Left lung (tissue), 10 donors: ENCODE measurements around the gene TMEM256. TPM values are rescaled to one million over a fixed set of nuclear protein-coding genes. Genes with fewer than 3 reads are reported as not detected.

ENCODE experiments used
- ATAC-seq: fragments of 200-7000 bp; cut with Tn5 transposase; one replicate; pipeline ENCODE4 v1.9.1; 2020; ENCODE audit warnings: moderate library complexity
- DNase-seq, 4 donors: peaks; one replicate each; pipeline ENCODE4 v3.0.0-alpha.2; 2013 to 2020
- H3K27ac ChIP-seq, 2 donors: fragments of 200-600 bp; sonication (generic) in 1 of 2; one replicate each; pipeline versions ENCODE4 v1.5.0 to v1.8.0; 2020 to 2021
- H3K27me3 ChIP-seq, 2 donors: fragments of 200-600 bp; sonication (generic) in 1 of 2; one replicate each; pipeline versions ENCODE4 v1.5.0 to v1.8.0; 2020 to 2021
- H3K36me3 ChIP-seq, 2 donors: fragments of 200-600 bp; sonication (generic) in 1 of 2; one replicate each; pipeline versions ENCODE4 v1.5.0 to v1.8.0; 2020 to 2021
- H3K4me1 ChIP-seq, 2 donors: fragments of 200-600 bp; one replicate each; pipeline ENCODE4 v1.8.0; 2021
- H3K4me3 ChIP-seq, 2 donors: fragments of 200-600 bp; sonication (generic) in 1 of 2; one replicate each; pipeline versions ENCODE4 v1.5.0 to v1.8.0; 2020 to 2021; ENCODE audit warnings: mild to moderate bottlenecking in 1 of 2
- H3K9me3 ChIP-seq, 2 donors: fragments of 200-600 bp; sonication (generic) in 1 of 2; one replicate each; pipeline versions ENCODE4 v1.5.0 to v1.8.0; 2020 to 2021
- CTCF ChIP-seq, 2 donors: fragments of 200-600 bp; sonication (generic) in 1 of 2; IDR thresholded peaks; one replicate each; pipeline versions ENCODE4 v1.5.0 to v1.8.0; 2021; ENCODE audit warnings: antibody characterized with exemption in 2 of 2
- intact Hi-C, 2 donors: fragments of 100-400 bp; cut with DNase I; formaldehyde crosslinking; loops; one replicate each; pipeline versions ENCODE4 v1.11.2 to v1.14.2; 2022
- polyA plus RNA-seq, 6 donors: library from polyadenylated mRNA; unstranded; fragments of 120-200 nt; gene quantifications; one replicate each; pipeline ENCODE4 v1.2.1, GENCODE V29; 2013; ENCODE audit not compliant: insufficient read length in 6 of 6
- total RNA-seq, 2 donors: library from RNA; stranded (reverse); fragmentation: NEBNext Ultra II Directional; extraction: Animal tissue kit (Norgen Biotek cat#: 25700); gene quantifications; one replicate each; pipeline ENCODE4 v1.2.1, GENCODE V29; 2021
- donor health status: DM: no; HTN: yes; CAD: no.
- donor health status: DM: no; HTN: no; CAD: no.

The TMEM256 gene
- total and polyA plus RNA-seq, 8 donors = 50.7 to 75.7 (median 71.5) TPM

GRCh38 chr17:7426896-7427489, 23.1 kb upstream of the TMEM256 start:
- Histone ChIP-seq H3K27me3 (no peaks in the 10 kb centered on the region), H3K36me3 (no peaks in the 10 kb centered on the region), H3K27ac (no peak overlapping the region), H3K4me3 (no peak overlapping the region), H3K9me3 (no peaks in the 10 kb centered on the region), H3K4me1 (no peaks in the 10 kb centered on the region)
- DNase-seq (peak in 1 of 4 donors; percentile 41), ATAC-seq (no peak)
- TF ChIP-seq CTCF (IDR thresholded peaks at IDR 0.05) = no peak
- intact Hi-C loops = no loop called here

GRCh38 chr17:7426203-7426863, 22.4 kb upstream of the TMEM256 start:
- no peak for TF ChIP-seq CTCF (IDR thresholded peaks at IDR 0.05)
- ATAC-seq (no peak), DNase-seq (peak in 1 of 4 donors; percentile 65)
- Histone ChIP-seq H3K9me3 (no peaks in the 10 kb centered on the region), H3K27ac (no peak overlapping the region), H3K27me3 (no peaks in the 10 kb centered on the region), H3K4me1 (no peaks in the 10 kb centered on the region), H3K4me3 (no peak overlapping the region), H3K36me3 (no peaks in the 10 kb centered on the region)
- intact Hi-C loops = no loop called here

GRCh38 chr17:7425756-7426155, 21.9 kb upstream of the TMEM256 start:
- Histone ChIP-seq H3K4me3 (no peak overlapping the region), H3K4me1 (no peaks in the 10 kb centered on the region), H3K27me3 (no peaks in the 10 kb centered on the region), H3K27ac (no peak overlapping the region), H3K9me3 (no peaks in the 10 kb centered on the region), H3K36me3 (no peaks in the 10 kb centered on the region)
- TF ChIP-seq CTCF (IDR thresholded peaks at IDR 0.05) = no peak
- no peak for ATAC-seq
- peak in 1 of 4 donors; percentile 41 for DNase-seq
- intact Hi-C loops = no loop called here

DNA sequence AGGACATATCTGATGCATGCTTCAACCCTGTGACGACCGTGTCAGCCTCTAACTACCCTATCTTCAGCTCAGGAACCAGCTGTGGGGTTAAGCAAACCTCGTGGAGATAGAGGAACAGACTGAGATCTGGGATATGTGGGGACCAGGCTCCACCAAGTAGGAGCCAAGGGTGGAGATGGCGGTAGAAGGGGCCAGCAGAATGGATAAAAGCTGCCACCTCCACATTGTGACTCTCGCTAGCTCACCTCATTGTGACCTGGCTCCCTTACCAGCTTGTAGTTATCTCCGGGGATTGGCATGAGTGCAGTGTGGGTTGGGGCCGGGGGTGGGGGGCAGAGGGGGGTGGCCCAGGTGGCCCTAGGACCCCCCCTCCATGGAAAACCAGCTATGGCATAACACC, 21.4 kb upstream of the TMEM256 start, which contains the start of gene SPEM2:
TSS of gene SPEM2 (plus strand) at position 301 of the 400 bp plus-strand sequence. CDS start at position 374, 73 bp downstream.
- Histone ChIP-seq H3K9me3 (no peaks in the 10 kb centered on the region), H3K27ac (no peak within 1 kb of the TSS), H3K4me3 (no peak within 1 kb of the TSS), H3K36me3 (no peaks in the 10 kb centered on the region), H3K27me3 (no peaks in the 10 kb centered on the region), H3K4me1 (no peaks in the 10 kb centered on the region)
- no peak for DNase-seq
- TF ChIP-seq CTCF (IDR thresholded peaks at IDR 0.05) = no peak
- intact Hi-C loops = no loop called here
- no peak for ATAC-seq

DNA sequence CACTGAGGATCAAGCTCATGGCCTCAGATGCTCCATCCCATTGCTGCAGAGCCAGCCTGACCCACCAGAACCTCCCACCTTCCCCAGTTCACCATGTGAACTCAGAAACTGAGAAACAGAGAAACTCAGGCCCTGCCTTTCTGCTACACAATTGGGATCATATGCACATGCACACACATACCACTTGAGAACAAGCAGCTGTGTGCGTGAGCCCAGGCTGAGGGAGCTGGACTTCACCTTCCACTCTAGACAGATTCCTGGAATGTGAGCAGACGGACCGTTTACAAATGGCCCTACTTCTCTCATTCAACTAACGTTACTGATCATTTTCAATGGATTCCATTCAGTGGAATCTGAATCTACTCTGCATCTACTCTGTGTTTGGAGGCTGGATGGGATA, 19.8 kb upstream of the TMEM256 start:
- DNase-seq (no peak), ATAC-seq (no peak)
- TF ChIP-seq CTCF (IDR thresholded peaks at IDR 0.05) = no peak
- Histone ChIP-seq H3K4me1 (no peaks in the 10 kb centered on the region), H3K27me3 (no peaks in the 10 kb centered on the region), H3K9me3 (no peaks in the 10 kb centered on the region), H3K36me3 (no peaks in the 10 kb centered on the region), H3K4me3 (no peak overlapping the region), H3K27ac (no peak overlapping the region)
- intact Hi-C loops = no loop called here
